ENCODE data around the gene CC2D1A. TPM values are rescaled to one million over a fixed set of nuclear protein-coding genes. Genes with fewer than 3 reads are reported as not detected.
A peak's percentile ranks its signal among the peaks of the same experiment; 100 is the strongest.

The CC2D1A gene
- total and polyA plus RNA-seq, 4 donors, result 7.4 to 12.0 (median 9.9) TPM

DNA sequence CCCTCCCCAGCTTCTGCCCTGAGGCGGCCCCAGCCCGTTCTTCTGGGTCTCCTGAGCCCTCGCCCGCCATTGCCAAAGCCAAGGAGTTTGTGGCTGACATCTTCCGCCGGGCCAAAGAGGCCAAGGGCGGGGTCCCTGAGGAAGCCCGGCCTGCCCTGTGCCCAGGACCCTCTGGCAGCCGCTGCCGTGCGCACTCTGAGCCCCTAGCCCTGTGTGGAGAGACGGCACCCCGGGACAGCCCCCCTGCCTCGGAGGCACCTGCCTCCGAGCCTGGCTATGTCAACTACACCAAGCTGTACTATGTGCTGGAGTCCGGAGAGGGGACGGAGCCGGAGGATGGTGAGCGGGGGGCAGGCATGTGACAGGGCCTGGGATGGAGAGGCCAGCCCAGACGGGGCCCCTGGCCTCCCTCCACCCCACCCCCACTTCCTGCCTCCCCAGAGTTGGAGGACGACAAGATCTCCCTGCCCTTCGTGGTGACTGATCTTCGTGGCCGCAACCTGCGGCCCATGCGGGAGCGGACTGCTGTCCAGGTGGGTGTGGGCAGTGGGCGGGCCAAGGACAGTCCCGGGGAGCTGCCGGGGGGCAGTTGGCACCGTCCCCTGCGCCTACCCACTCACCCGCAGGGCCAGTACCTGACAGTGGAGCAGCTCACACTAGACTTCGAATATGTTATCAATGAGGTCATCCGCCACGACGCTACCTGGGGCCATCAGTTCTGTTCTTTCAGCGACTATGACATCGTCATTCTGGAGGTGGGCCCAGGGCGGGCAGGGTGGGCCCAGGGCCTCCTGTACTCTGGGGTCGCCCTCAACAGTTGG lies 53.4 kb downstream of the CC2D1A start (continued):
- TF ChIP-seq, protein P1, sequence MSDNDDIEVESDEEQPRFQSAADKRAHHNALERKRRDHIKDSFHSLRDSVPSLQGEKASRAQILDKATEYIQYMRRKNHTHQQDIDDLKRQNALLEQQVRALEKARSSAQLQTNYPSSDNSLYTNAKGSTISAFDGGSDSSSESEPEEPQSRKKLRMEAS (IDR thresholded peaks at IDR 0.05), result no peak
- TF ChIP-seq, protein P2, sequence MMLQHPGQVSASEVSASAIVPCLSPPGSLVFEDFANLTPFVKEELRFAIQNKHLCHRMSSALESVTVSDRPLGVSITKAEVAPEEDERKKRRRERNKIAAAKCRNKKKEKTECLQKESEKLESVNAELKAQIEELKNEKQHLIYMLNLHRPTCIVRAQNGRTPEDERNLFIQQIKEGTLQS (IDR thresholded peaks at IDR 0.05), result no peak
- no peak for TF ChIP-seq HNF4G (IDR thresholded peaks at IDR 0.05)

- Histone ChIP-seq H3K36me3 (ENCODE audit: control insufficient read depth in 4 of 4, insufficient read depth in 3 of 4, low read depth in 1 of 4, low read length in 3 of 4) (peaks cover 21 to 66% (median 31%) of the 10 kb centered on the region in 4 donors), H3K4me1 (ENCODE audit: control insufficient read depth in 4 of 4, insufficient read depth in 4 of 4, low read length in 3 of 4) (no peaks in the 10 kb centered on the region), H3K9ac (ENCODE audit: low read depth in 1 of 2, low read length in 2 of 2) (no peak overlapping the region), H3K27ac (ENCODE audit: low read depth in 1 of 2, low read length in 2 of 2) (no peak overlapping the region), H3K9me3 (ENCODE audit: control insufficient read depth in 4 of 4, low read length in 3 of 4) (no peaks in the 10 kb centered on the region), H3K27me3 (ENCODE audit: control insufficient read depth in 4 of 4, insufficient read depth in 4 of 4, low read length in 3 of 4) (no peaks in the 10 kb centered on the region), H3K4me3 (ENCODE audit: low read depth in 1 of 3, low read length in 3 of 3) (no peak overlapping the region)
- TF ChIP-seq, protein P1 (IDR thresholded peaks at IDR 0.05), result no peak
- TF ChIP-seq RAD21 (IDR thresholded peaks at IDR 0.05) (peak in 1 of 2 donors; percentile 38), NR2F2 (IDR thresholded peaks at IDR 0.05) (no peak), SP1 (IDR thresholded peaks at IDR 0.05) (no peak)
- TF ChIP-seq, protein P3, sequence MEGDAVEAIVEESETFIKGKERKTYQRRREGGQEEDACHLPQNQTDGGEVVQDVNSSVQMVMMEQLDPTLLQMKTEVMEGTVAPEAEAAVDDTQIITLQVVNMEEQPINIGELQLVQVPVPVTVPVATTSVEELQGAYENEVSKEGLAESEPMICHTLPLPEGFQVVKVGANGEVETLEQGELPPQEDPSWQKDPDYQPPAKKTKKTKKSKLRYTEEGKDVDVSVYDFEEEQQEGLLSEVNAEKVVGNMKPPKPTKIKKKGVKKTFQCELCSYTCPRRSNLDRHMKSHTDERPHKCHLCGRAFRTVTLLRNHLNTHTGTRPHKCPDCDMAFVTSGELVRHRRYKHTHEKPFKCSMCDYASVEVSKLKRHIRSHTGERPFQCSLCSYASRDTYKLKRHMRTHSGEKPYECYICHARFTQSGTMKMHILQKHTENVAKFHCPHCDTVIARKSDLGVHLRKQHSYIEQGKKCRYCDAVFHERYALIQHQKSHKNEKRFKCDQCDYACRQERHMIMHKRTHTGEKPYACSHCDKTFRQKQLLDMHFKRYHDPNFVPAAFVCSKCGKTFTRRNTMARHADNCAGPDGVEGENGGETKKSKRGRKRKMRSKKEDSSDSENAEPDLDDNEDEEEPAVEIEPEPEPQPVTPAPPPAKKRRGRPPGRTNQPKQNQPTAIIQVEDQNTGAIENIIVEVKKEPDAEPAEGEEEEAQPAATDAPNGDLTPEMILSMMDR (IDR thresholded peaks at IDR 0.05; ENCODE audit: low read depth, low read length, missing input control), result peak; percentile 25
- TF ChIP-seq, protein P2 (IDR thresholded peaks at IDR 0.05), result no peak
- 89% methylated on average over 27 of the region's 27 CpGs for WGBS
- no peak for DNase-seq (ENCODE audit: low spot score)
Observed at GRCh38 chr19:13959962-13960862, 54.2 kb downstream of the CC2D1A start.

DNA sequence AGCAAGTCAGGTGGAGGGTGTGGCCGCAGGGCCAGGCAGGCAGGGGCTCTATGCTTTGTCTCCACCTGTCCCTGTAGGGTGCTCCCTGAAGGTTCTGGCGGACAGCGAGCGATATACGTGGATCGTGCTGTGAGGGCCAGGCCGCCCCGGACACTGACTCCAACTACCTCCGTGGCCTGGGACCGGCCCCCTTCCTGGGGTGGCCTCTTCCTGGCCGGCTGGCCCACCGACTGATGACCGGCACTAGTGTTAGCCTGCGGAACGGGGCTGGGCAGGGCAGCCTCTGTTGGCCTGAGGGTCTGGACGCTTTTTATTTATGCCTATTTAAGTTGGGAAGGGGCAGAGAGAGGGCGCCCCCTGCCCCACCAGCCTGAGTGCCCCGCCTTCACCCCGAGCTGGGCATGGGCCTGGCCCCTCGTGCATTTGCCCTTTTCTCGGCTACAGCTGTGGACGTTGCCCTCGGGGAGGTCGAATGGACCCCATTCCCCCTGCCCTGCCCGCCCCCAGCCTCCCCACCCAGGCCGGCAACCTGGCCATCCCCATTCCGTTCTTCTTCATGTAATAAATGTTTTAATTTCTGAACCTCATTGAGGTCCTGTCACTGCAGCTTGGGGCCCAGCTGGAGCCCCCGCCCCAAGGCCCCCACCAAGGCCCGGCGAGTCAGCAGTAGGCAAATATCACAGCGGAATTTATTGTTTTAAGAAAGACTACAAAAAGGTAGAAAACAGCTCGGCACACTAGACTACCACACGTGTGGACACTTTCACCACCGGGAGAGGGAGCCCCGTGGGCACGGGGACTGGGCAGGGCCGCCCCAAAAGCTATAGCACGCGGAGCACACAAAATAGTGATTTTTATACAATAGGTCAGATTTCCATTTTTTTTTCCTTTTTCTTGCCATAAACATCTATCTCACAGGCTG lies 55.1 kb downstream of the CC2D1A start:
- TF ChIP-seq RAD21 (IDR thresholded peaks at IDR 0.05), result no peak
- TF ChIP-seq GABPA (IDR thresholded peaks at IDR 0.05 in 1 of 2, conservative IDR thresholded peaks at IDR 0.05 in 1 of 2), result no peak
- TF ChIP-seq HNF4A (conservative IDR thresholded peaks at IDR 0.05), result no peak
- no peak for TF ChIP-seq RXRA (IDR thresholded peaks at IDR 0.05)
- TF ChIP-seq JUND (IDR thresholded peaks at IDR 0.05), result no peak
- TF ChIP-seq, protein P4, sequence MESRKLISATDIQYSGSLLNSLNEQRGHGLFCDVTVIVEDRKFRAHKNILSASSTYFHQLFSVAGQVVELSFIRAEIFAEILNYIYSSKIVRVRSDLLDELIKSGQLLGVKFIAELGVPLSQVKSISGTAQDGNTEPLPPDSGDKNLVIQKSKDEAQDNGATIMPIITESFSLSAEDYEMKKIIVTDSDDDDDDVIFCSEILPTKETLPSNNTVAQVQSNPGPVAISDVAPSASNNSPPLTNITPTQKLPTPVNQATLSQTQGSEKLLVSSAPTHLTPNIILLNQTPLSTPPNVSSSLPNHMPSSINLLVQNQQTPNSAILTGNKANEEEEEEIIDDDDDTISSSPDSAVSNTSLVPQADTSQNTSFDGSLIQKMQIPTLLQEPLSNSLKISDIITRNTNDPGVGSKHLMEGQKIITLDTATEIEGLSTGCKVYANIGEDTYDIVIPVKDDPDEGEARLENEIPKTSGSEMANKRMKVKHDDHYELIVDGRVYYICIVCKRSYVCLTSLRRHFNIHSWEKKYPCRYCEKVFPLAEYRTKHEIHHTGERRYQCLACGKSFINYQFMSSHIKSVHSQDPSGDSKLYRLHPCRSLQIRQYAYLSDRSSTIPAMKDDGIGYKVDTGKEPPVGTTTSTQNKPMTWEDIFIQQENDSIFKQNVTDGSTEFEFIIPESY (IDR thresholded peaks at IDR 0.05), result no peak
- TF ChIP-seq FOXA1 (IDR thresholded peaks at IDR 0.05), result no peak
- TF ChIP-seq FOXA2 (IDR thresholded peaks at IDR 0.05), result no peak
- no peak for TF ChIP-seq SP1 (IDR thresholded peaks at IDR 0.05)
- TF ChIP-seq EGR1 (IDR thresholded peaks at IDR 0.05; ENCODE audit: low read depth in 2 of 2), result no peak
- no peak for TF ChIP-seq HNF4G (IDR thresholded peaks at IDR 0.05)
- DNase-seq (ENCODE audit: low spot score), result no peak
- no peak overlapping the region for H3K27ac ChIP-seq (ENCODE audit: low read depth in 1 of 2, low read length in 2 of 2)
- no peak overlapping the region for H3K9ac ChIP-seq (ENCODE audit: low read depth in 1 of 2, low read length in 2 of 2)
- no peaks in the 10 kb centered on the region for H3K27me3 ChIP-seq (ENCODE audit: control insufficient read depth in 4 of 4, insufficient read depth in 4 of 4, low read length in 3 of 4)
- WGBS, result 94% methylated on average over 39 of the region's 39 CpGs
- no peaks in the 10 kb centered on the region for H3K4me1 ChIP-seq (ENCODE audit: control insufficient read depth in 4 of 4, insufficient read depth in 4 of 4, low read length in 3 of 4)
- H3K4me3 ChIP-seq (ENCODE audit: low read depth in 1 of 3, low read length in 3 of 3), result no peak overlapping the region
- H3K36me3 ChIP-seq (ENCODE audit: control insufficient read depth in 4 of 4, insufficient read depth in 3 of 4, low read depth in 1 of 4, low read length in 3 of 4), result peaks cover 23 to 65% (median 30%) of the 10 kb centered on the region in 4 donors
- H3K9me3 ChIP-seq (ENCODE audit: control insufficient read depth in 4 of 4, low read length in 3 of 4), result no peaks in the 10 kb centered on the region

Data from liver (tissue), 9 donors.